ENCODE measurements around the gene TBC1D14. TPM values are rescaled to one million over a fixed set of nuclear protein-coding genes. Genes with fewer than 3 reads are reported as not detected.
A peak's percentile ranks its signal among the peaks of the same experiment; 100 is the strongest.

TBC1D14 gene
- total and polyA plus RNA-seq, 9 of the 15 experiments (the other 6 are each of a cell fraction or from before 2014, with no cell fraction given) = 2.1 to 59.6 (median 44.8) TPM

- TF ChIP-seq PRDM10 (IDR thresholded peaks at IDR 0.05; ENCODE audit: partially characterized antibody) (peak; percentile 23), USF2 (CRISPR knock-in tag; IDR thresholded peaks at IDR 0.05) (peak; percentile 50; the same call in 1 of the 2 replicates), NR2C2 (CRISPR knock-in tag; IDR thresholded peaks at IDR 0.05) (peak; percentile 19; the same call in 1 of the 2 replicates), NR2C2 (tag; IDR thresholded peaks at IDR 0.05) (peak; percentile 30), MXI1 (IDR thresholded peaks at IDR 0.05; ENCODE audit: low read depth, low read length) (peak; percentile 65; the same call in 1 of the 2 replicates), RBM25 (IDR thresholded peaks at IDR 0.05; ENCODE audit: low read depth, low read length, severe bottlenecking) (peak; percentile 23), NFIX (CRISPR knock-in tag; IDR thresholded peaks at IDR 0.05; ENCODE audit: low read depth) (no peak), ETV5 (CRISPR knock-in tag; IDR thresholded peaks at IDR 0.05; ENCODE audit: low read depth) (0 out of 2 replicates have a peak, but pooled peaks have one; percentile 49), ZNF583 (CRISPR knock-in tag; IDR thresholded peaks at IDR 0.05) (no peak), ZNF75A (CRISPR knock-in tag; IDR thresholded peaks at IDR 0.05) (no peak), ZNF609 (CRISPR knock-in tag; IDR thresholded peaks at IDR 0.05; ENCODE audit: borderline replicate concordance) (0 out of 2 replicates have a peak, but pooled peaks have one; percentile 40), EP400 (IDR thresholded peaks at IDR 0.05) (peak; percentile 82), SRSF1 (IDR thresholded peaks at IDR 0.05; ENCODE audit: low read depth, low read length) (no peak), E2F6 (IDR thresholded peaks at IDR 0.05; ENCODE audit: borderline replicate concordance in 1 of 2, extremely low read depth in 1 of 2, insufficient read depth in 1 of 2, insufficient read length in 1 of 2, low read depth in 1 of 2, low read length in 1 of 2, poor library complexity in 1 of 2, severe bottlenecking in 1 of 2) (peak; percentile 56 to 67), NCOR1 (IDR thresholded peaks at IDR 0.05) (no peak)
Measured at GRCh38 chr4:6986781-6987587, 77.4 kb downstream of the TBC1D14 start (continued).

All from K562 (cell line).